Activated T-helper 1 cell treated with Interleukin-2 at 50 U/mL for 16 hours (primary cell): ENCODE data around the gene SNTG2.
"Not testable (repeated sequence)": the region's sequence is repeated elsewhere in the genome, so short reads cannot be mapped to it uniquely, and the experiment has no call there.

Source experiments
- DNase-seq: peaks from one replicate; pipeline ENCODE4 v3.0.0-alpha.2; 2020; ENCODE audit warnings: low read depth

Gene SNTG2

DNA sequence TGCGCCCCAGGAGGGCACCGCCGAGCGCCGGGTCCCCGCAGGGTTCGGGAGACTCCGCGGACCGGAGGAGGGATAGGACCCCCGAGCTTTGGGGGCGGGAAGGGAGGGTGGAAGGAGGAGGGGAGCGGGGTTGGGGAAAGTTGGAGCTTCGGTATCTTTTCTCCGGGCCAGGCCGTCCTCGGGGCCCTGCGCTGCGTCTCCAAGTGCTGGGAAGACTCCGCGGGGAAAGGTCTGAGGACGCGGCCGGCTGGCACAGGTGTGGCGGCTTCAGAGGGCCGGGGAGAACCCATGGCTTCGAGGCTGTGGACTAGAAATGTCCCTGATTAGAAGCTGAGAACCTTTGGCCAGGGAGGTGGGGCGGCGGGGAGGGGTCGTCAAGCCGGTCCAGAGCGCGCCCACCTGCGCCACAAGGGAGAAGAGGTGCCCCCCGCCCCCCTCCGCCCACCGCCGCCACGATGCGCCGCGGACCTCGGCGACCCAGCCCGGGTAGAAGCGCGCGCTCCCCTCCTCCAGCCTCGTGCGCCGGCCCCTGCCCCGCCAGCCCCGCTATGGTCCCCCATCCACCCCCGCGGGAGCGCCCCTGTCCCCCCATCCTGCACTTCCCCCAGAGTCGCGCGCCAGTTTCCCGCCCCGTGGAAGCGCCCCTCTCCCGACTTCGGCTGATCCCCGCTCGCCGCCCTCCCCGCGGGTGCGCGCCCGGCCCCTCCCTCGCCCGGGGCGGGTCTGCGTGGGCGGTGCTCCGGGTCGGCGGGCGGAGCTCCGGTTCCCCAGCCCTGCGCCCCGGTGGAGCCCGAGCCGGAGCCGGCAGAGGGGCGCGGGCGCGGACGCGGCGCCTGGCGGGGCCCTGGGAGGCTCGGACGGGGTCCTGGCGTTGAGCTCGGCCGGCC lies at the start of gene SNTG2:
Gene SNTG2, plus strand, starts transcription at position 770 of the 887 bp plus-strand sequence. CDS start 148 bp downstream, outside the sequence.
- peak; percentile 23 for DNase-seq

DNA sequence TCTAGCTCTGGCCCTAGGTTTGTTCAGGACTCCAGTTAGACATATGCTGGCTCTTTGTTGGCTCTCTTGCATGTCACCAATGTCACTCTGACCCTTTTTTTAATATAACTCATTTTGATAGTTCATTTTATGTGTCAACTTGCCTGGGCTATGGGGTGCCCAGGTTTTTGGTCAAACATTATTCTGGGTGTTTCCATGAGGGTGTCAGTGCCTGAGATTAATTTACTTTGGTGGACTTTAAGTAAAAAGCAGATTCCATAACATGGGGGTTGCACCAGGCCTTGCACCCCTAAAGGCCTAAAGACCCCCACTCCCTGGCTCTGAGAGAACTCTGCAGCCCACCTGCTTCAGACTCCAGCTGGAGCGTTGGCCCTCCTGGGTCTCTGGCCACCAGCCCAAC lies 48.1 kb upstream of the SNTG2 start:
- no peak for DNase-seq

DNA sequence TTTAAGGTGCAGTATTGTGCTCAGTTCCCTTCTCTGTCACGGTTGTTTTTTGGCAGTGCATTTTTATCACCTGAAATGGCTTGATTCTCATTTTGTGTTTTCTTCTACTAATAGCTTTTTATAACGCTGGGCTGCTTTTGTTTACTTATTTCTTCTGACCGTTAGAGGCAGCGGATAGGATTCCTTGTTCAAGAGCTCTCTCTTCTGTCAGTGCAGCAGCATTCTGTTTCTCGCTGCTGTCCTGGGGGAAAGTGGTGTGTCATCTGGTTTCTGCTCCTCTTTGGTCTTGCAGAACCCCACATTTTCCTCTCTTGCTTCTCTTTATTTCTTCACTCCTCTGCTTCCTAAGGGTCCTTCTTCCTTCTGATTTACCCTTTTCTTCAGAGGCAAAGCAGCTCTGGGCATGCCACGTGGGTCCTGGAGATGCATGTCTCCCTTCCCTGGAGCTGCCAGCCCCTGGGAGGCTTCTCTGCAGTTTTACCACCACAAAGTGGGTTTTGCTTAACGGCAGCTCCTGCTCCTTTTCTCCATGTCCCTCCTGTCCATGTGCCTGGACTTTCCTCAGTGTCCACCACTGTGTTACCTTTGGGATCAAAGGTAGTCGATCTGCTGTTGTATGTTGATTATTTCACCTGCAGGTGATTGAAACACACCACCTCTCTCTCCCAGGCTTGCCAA lies 47.3 kb upstream of the SNTG2 start:
- DNase-seq = no peak

- DNase-seq = no peak
Observed at GRCh38 chr2:904246-905024, 46.2 kb upstream of the SNTG2 start.

GRCh38 chr2:905091-905832 lies 45.4 kb upstream of the SNTG2 start:
- DNase-seq = no peak

GRCh38 chr2:905833-906140 lies 44.9 kb upstream of the SNTG2 start:
- DNase-seq = no peak

DNA sequence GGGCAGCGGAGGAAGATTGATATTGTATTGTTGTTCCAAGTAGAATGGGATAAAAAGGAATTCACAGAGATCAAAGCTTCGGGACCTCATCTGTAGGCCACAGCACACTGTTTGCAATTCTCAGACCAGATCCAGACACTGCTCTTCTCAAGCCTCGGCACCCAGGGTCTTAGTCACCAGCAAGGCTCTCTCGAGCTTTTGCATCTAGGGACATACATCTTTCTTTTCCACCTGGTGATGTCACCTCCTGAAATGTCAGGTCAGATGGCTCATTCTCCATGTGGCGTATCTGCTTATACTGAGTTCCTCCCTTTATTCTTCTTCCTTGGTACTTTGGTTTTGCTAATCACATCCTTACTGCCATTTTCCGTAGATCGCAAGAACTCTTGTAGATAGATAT lies 42.9 kb upstream of the SNTG2 start:
- DNase-seq = no peak

DNA sequence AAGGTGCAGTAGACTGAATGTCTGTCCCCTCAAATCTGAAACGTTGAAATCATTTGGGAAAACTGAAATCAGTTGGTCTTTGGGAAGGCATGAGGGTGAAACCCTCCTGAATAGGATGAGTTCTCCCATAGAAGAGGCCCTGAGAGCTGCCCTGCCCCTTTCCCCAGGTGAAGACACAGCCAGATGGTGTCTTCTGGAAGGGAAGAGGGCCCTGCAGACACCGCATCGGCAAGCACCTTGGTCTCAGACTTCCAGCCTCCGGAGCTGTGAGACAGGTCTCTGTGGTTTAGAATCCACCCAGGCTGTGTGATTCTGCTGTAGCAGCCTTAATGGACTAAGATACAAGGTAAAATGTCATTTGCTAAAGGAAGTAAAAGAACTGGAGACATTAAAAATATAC lies 42.1 kb upstream of the SNTG2 start:
- DNase-seq = no peak

GRCh38 chr2:909764-910379 lies 40.8 kb upstream of the SNTG2 start:
- not testable (repeated sequence) for DNase-seq

DNA sequence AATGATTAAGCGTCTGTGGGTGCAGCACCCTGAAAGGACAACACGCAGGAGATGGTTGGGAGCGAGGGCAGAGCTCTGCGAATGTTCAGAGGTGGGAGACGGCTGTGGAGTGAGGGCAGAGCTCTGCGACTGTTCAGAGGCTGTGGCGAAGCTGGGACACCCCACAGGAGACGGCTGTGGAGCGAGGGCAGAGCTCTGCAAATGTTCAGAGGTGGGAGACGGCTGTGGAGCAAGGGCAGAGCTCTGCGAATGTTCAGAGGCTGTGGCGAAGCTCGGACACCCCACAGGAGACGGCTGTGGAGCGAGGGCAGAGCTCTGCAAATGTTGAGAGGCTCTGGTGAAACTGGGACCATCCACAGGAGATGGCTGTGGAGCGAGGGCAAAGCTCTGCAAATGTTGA lies 40.0 kb upstream of the SNTG2 start:
- DNase-seq = no peak

- DNase-seq = no peak
Observed at GRCh38 chr2:915979-916378, 34.7 kb upstream of the SNTG2 start.

- DNase-seq = no peak
Observed at GRCh38 chr2:916935-917334, 33.7 kb upstream of the SNTG2 start.

DNA sequence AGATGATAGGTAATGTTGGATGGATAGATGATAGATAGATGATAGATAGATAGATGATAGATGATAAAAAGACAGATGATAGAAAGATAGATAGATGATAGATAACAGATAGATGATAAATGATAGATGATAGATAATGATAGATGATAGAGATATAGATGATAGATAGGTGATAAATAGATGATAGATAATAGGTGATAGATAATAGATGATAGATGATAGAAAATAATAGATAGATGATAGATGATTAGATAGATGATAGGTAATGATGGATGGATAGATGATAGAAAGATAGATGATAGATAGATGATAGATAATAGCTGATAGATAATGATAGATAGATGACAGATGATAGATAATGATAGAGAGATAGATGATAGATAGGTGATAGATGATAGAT lies 31.0 kb upstream of the SNTG2 start:
- no peak for DNase-seq

GRCh38 chr2:920573-920972 lies 30.1 kb upstream of the SNTG2 start:
- no peak for DNase-seq

DNA sequence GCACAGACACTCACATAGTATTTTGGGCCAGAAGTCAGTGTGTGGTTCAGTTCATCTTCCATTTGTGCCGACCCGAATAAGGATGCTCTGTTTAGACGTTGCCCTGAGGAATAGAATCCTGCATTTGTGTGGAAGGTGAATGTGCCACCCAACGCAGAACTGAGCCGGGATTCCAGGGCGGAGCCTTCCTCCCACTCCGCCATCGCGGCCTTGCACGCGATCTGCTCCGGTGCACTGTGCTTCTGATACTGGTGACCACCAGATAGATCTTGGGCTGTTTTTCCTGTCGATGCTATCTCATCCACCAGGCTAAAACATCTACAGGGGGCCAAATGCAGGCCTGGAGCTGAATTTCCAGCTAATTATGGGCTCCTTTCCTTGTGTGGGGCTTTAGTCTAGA lies 29.6 kb upstream of the SNTG2 start:
- DNase-seq = no peak

- no peak for DNase-seq
Observed at GRCh38 chr2:922185-922584, 28.5 kb upstream of the SNTG2 start.

DNA sequence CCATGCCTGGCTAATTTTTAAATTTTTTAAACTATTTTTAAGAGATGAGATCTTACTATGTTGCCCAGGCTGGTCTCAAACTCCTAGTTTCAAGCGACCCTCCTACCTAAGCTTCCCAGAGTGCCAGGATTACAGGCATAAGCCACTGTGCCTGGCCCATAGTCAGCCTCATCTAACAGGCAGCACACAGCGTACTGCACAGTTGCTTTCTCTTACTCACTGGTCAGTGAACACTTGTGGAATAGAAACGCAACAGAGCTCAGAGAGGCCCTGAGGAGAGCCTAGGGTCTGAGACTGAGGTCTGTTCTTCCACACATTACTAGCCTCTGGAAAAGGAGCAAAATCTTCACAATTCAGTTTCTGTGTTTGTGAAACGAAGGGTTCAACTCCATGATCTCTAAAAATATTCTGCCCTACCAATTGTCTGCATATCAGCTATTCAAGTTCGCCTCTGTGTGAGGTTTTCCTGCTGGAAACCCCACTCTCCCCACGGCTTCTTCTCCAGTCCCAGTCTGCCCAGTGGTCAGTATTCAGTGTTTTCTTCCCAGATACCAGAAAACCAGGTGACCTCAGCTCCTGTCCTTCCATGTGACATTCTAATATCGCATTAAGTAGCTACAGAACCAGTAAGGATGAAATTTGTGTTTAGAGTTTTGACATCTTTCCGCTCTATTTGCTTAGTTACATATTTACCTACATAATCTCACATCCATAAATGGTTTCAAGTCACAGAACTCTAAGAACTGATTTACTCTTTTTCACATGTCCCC lies 26.6 kb upstream of the SNTG2 start:
- DNase-seq = no peak

DNA sequence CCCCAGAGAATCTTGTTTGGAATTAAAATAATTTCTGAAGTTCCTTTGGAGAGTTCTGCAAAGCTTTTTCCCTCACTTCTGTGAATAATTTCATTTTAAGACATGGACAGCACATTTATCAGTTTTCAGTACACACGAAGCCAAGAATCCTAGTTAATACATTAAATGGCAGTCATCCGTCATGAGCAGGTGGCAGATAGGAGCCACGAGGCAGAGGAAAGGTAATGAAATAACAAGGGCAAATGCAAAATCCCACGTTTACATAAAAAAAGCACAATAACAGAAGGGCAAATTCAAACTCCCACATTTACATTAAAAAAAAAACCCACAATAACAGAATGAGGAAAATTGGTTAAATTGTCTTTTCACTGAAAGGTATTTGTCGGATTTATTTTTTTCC lies 25.9 kb upstream of the SNTG2 start:
- no peak for DNase-seq

GRCh38 chr2:925309-925708 lies 25.3 kb upstream of the SNTG2 start:
- DNase-seq = no peak

- DNase-seq = no peak
Observed at GRCh38 chr2:925711-926110, 24.9 kb upstream of the SNTG2 start.

DNA sequence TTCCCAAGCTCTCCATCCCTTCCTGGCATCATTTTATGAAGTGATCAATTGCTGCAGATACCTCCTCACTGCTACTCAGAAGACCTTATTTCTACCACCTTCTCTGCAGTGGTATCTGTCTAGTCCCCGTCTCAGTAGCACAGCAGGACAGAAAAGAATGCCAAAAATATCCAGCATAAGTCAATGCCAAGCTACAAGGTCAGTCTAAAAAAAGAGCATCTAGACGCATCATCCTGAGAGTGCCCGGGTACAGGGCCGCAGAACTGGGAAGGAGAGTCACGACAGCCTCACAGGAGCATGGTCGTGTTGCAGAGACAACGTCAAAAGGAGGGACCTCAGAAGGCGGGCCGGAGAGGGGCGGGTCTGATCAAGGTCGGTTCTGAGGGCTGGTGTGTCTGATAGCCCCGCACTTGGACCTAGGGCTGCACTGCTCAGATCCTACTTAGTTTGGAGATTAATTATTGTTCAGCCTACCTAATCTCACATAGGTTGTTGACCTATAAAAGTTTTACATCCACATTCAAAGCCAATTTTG lies 24.3 kb upstream of the SNTG2 start:
- DNase-seq = no peak
